ENCODE measurements around the gene KLHL17. TPM values are rescaled to one million over a fixed set of nuclear protein-coding genes. Genes with fewer than 3 reads are reported as not detected.

Gene KLHL17
- total and polyA plus RNA-seq, 4 donors = 0.98 to 5.4 (median 2.1) TPM

GRCh38 chr1:952603-953002 is 7.8 kb upstream of the KLHL17 start:
- WGBS = 93% methylated on average over 7 of the region's 7 CpGs
- H3K36me3 ChIP-seq (ENCODE audit: control insufficient read depth in 4 of 4, insufficient read depth in 3 of 4, low read depth in 1 of 4, low read length in 3 of 4) = peaks cover 30 to 87% (median 38%) of the 10 kb centered on the region in 4 donors
- no peaks in the 10 kb centered on the region for H3K9me3 ChIP-seq (ENCODE audit: control insufficient read depth in 4 of 4, low read length in 3 of 4)
- no peak overlapping the region for H3K4me3 ChIP-seq (ENCODE audit: low read depth in 1 of 3, low read length in 3 of 3)
- no peaks in the 10 kb centered on the region for H3K27me3 ChIP-seq (ENCODE audit: control insufficient read depth in 4 of 4, insufficient read depth in 4 of 4, low read length in 3 of 4)
- peaks cover 0 to 7% (median 4%) of the 10 kb centered on the region in 4 donors for H3K4me1 ChIP-seq (ENCODE audit: control insufficient read depth in 4 of 4, insufficient read depth in 4 of 4, low read length in 3 of 4)
- no peak for DNase-seq (ENCODE audit: low spot score)
- no peak overlapping the region for H3K9ac ChIP-seq (ENCODE audit: low read depth in 1 of 2, low read length in 2 of 2)
- no peak for TF ChIP-seq GABPA (IDR thresholded peaks at IDR 0.05 in 1 of 2, conservative IDR thresholded peaks at IDR 0.05 in 1 of 2)
- TF ChIP-seq YY1 (IDR thresholded peaks at IDR 0.05) = no peak
- TF ChIP-seq SP1 (IDR thresholded peaks at IDR 0.05) = no peak
- TF ChIP-seq FOXA1 (IDR thresholded peaks at IDR 0.05) = no peak
- no peak for TF ChIP-seq EGR1 (IDR thresholded peaks at IDR 0.05; ENCODE audit: low read depth in 2 of 2)
- TF ChIP-seq TAF1 (conservative IDR thresholded peaks at IDR 0.05) = no peak
- TF ChIP-seq CTCF (IDR thresholded peaks at IDR 0.05; ENCODE audit: low read depth, low read length, missing input control) = no peak
- no peak overlapping the region for H3K27ac ChIP-seq (ENCODE audit: low read depth in 1 of 2, low read length in 2 of 2)

GRCh38 chr1:953524-954320 is 6.7 kb upstream of the KLHL17 start:
- Histone ChIP-seq H3K36me3 (ENCODE audit: control insufficient read depth in 4 of 4, insufficient read depth in 3 of 4, low read depth in 1 of 4, low read length in 3 of 4) (peaks cover 27 to 77% (median 36%) of the 10 kb centered on the region in 4 donors), H3K9me3 (ENCODE audit: control insufficient read depth in 4 of 4, low read length in 3 of 4) (no peaks in the 10 kb centered on the region), H3K27ac (ENCODE audit: low read depth in 1 of 2, low read length in 2 of 2) (no peak overlapping the region), H3K4me3 (ENCODE audit: low read depth in 1 of 3, low read length in 3 of 3) (no peak overlapping the region), H3K4me1 (ENCODE audit: control insufficient read depth in 4 of 4, insufficient read depth in 4 of 4, low read length in 3 of 4) (peaks cover 2 to 18% (median 14%) of the 10 kb centered on the region in 4 donors), H3K27me3 (ENCODE audit: control insufficient read depth in 4 of 4, insufficient read depth in 4 of 4, low read length in 3 of 4) (no peaks in the 10 kb centered on the region), H3K9ac (ENCODE audit: low read depth in 1 of 2, low read length in 2 of 2) (no peak overlapping the region)
- WGBS = 93% methylated on average over 32 of the region's 32 CpGs
- DNase-seq (ENCODE audit: low spot score) = no peak
- TF ChIP-seq FOXA2 (IDR thresholded peaks at IDR 0.05) (no peak), RXRA (IDR thresholded peaks at IDR 0.05) (no peak), EGR1 (IDR thresholded peaks at IDR 0.05; ENCODE audit: low read depth in 2 of 2) (no peak), JUND (IDR thresholded peaks at IDR 0.05) (no peak), SP1 (IDR thresholded peaks at IDR 0.05) (no peak)

- peaks cover 6 to 24% (median 17%) of the 10 kb centered on the region in 4 donors for H3K4me1 ChIP-seq (ENCODE audit: control insufficient read depth in 4 of 4, insufficient read depth in 4 of 4, low read length in 3 of 4)
- no peak overlapping the region for H3K27ac ChIP-seq (ENCODE audit: low read depth in 1 of 2, low read length in 2 of 2)
- H3K4me3 ChIP-seq (ENCODE audit: low read depth in 1 of 3, low read length in 3 of 3) = no peak overlapping the region
- H3K36me3 ChIP-seq (ENCODE audit: control insufficient read depth in 4 of 4, insufficient read depth in 3 of 4, low read depth in 1 of 4, low read length in 3 of 4) = peaks cover 18 to 66% (median 31%) of the 10 kb centered on the region in 4 donors
- no peak for DNase-seq (ENCODE audit: low spot score)
- WGBS = 92% methylated on average over 13 of the region's 13 CpGs
- H3K27me3 ChIP-seq (ENCODE audit: control insufficient read depth in 4 of 4, insufficient read depth in 4 of 4, low read length in 3 of 4) = no peaks in the 10 kb centered on the region
- no peak overlapping the region for H3K9ac ChIP-seq (ENCODE audit: low read depth in 1 of 2, low read length in 2 of 2)
- H3K9me3 ChIP-seq (ENCODE audit: control insufficient read depth in 4 of 4, low read length in 3 of 4) = no peaks in the 10 kb centered on the region
- TF ChIP-seq RXRA (IDR thresholded peaks at IDR 0.05) (no peak), EGR1 (IDR thresholded peaks at IDR 0.05; ENCODE audit: low read depth in 2 of 2) (no peak), MAX (IDR thresholded peaks at IDR 0.05) (no peak), CTCF (IDR thresholded peaks at IDR 0.05; ENCODE audit: low read depth, low read length, missing input control) (no peak), HNF4A (conservative IDR thresholded peaks at IDR 0.05) (no peak), HNF4G (IDR thresholded peaks at IDR 0.05) (no peak), FOXA1 (IDR thresholded peaks at IDR 0.05) (no peak), YY1 (IDR thresholded peaks at IDR 0.05) (no peak), JUND (IDR thresholded peaks at IDR 0.05) (no peak), ZBTB33 (IDR thresholded peaks at IDR 0.05) (no peak), ATF3 (IDR thresholded peaks at IDR 0.05) (no peak), RAD21 (IDR thresholded peaks at IDR 0.05) (no peak)
Measured at GRCh38 chr1:954927-955326, 5.5 kb upstream of the KLHL17 start.
